HCT116 (cell line): ENCODE data around the gene IFIT1. TPM values are rescaled to one million over a fixed set of nuclear protein-coding genes. Genes with fewer than 3 reads are reported as not detected.

Source experiments
- ATAC-seq: fragments of 200-7000 bp; cut with Tn5 transposase; 2 replicates; pipeline ENCODE4 v1.9.1; 2020; ENCODE audit warnings: mild to moderate bottlenecking, moderate library complexity
- BruUV-seq: library from RNA; stranded (reverse); fragments of 400-500 nt; replicated peaks from 2 replicates; lab custom pipeline; 2021; lab: Mats Ljungman, UMichigan
- CTCF ChIA-PET: fragments of 300-600 bp; sonication (Branson Sonifier 250); formaldehyde crosslinking; loops from one replicate; lab custom pipeline; 2021; ENCODE audit warnings: antibody characterized with exemption; lab: Charles Lee
- POLR2A ChIA-PET: fragments of 300-600, 350-600 bp; sonication (Branson Sonifier 250); formaldehyde crosslinking; loops from one replicate; lab custom pipeline; 2021; ENCODE audit warnings: antibody characterized with exemption; lab: Charles Lee
- RAD21 ChIA-PET, 2 experiments: fragments of 300-600 bp; sonication (Branson Sonifier 250); formaldehyde crosslinking; loops; one replicate each; lab custom pipeline; 2023; ENCODE audit warnings: low total read pairs in 2 of 2; ENCODE audit not compliant: uncharacterized antibody in 2 of 2, unreplicated experiment in 2 of 2, low non-redundant PET in 1 of 2; lab: Charles Lee
- DNase-seq: peaks from one replicate; pipeline ENCODE4 v3.0.0-alpha.2; 2010; ENCODE audit warnings: low read depth, low spot score
- H2AFZ ChIP-seq: fragments of 200-600 bp; shearing (Covaris generic), sonication (generic); 2 replicates; pipeline ENCODE4 v1.6.1; 2017; ENCODE audit warnings: low read depth, mixed run types, mixed read lengths, antibody characterized with exemption, low read length; ENCODE audit not compliant: poor library complexity, severe bottlenecking
- H3K27ac ChIP-seq: 2 replicates; pipeline ENCODE4 v1.5.1; 2012; ENCODE audit warnings: low read depth, low read length
- H3K27me3 ChIP-seq: fragments of 200-600 bp; sonication (generic); 2 replicates; pipeline ENCODE4 v1.6.1; 2016; ENCODE audit warnings: mixed run types, low read length, mixed read lengths; ENCODE audit not compliant: insufficient read depth
- H3K36me3 ChIP-seq, 2 experiments: fragments of 200-500 bp in 1 of 2; fragments of 200-600 bp in 1 of 2; sonication (Bioruptor generic) in 1 of 2; sonication (generic) in 1 of 2; 2 replicates each; pipeline versions ENCODE4 v1.5.1 to v1.6.1; 2014 to 2016; ENCODE audit warnings: low read length in 2 of 2, inconsistent platforms in 1 of 2, mixed read lengths in 1 of 2, mixed run types in 1 of 2; ENCODE audit not compliant: insufficient read depth in 2 of 2, control insufficient read depth in 1 of 2
- H3K4me1 ChIP-seq, 2 experiments: fragments of 200-600 bp in 1 of 2; sonication (generic) in 1 of 2; 2 replicates each; pipeline versions ENCODE4 v1.5.1 to v1.6.1; 2012 to 2017; ENCODE audit warnings: low read length in 2 of 2, inconsistent platforms in 1 of 2, mild to moderate bottlenecking in 1 of 2, mixed read lengths in 1 of 2, mixed run types in 1 of 2, moderate library complexity in 1 of 2; ENCODE audit not compliant: insufficient read depth in 2 of 2, control insufficient read depth in 1 of 2
- H3K4me2 ChIP-seq: fragments of 200-600 bp; sonication (generic); 2 replicates; pipeline ENCODE4 v1.6.1; 2017; ENCODE audit warnings: mixed run types, low read length, mixed read lengths
- H3K4me3 ChIP-seq, 2 experiments: fragments of 200-600 bp in 1 of 2; sonication (generic) in 1 of 2; replicated peaks in 1 of 2; 2 replicates each; pipeline ENCODE4 v1.5.1; 2011 to 2016; ENCODE audit warnings: low read length in 2 of 2, control low read depth in 1 of 2, low read depth in 1 of 2, mild to moderate bottlenecking in 1 of 2, mixed read lengths in 1 of 2, mixed run types in 1 of 2
- H3K79me2 ChIP-seq: fragments of 200-600 bp; sonication (generic); 2 replicates; pipeline ENCODE4 v1.6.1; 2017; ENCODE audit warnings: mild to moderate bottlenecking, mixed run types, low read length, moderate library complexity, mixed read lengths; ENCODE audit not compliant: insufficient read depth
- H3K9ac ChIP-seq: fragments of 200-600 bp; sonication (generic); 2 replicates; pipeline ENCODE4 v1.6.1; 2016; ENCODE audit warnings: low read length, mixed read lengths
- H3K9me2 ChIP-seq: fragments of 200-600 bp; sonication (generic), shearing (Covaris generic); 2 replicates; pipeline ENCODE4 v1.6.1; 2017; ENCODE audit warnings: mixed run types, mild to moderate bottlenecking, moderate library complexity; ENCODE audit not compliant: insufficient read depth
- H3K9me3 ChIP-seq, 2 experiments: fragments of 200-500 bp in 1 of 2; fragments of 200-600 bp in 1 of 2; sonication (Bioruptor generic) in 1 of 2; sonication (generic) in 1 of 2; 2 replicates each; pipeline ENCODE4 v1.6.1; 2014 to 2017; ENCODE audit warnings: low read length in 2 of 2, mixed read lengths in 2 of 2, inconsistent platforms in 1 of 2, low read depth in 1 of 2, mild to moderate bottlenecking in 1 of 2, mixed run types in 1 of 2, moderate library complexity in 1 of 2; ENCODE audit not compliant: control insufficient read depth in 1 of 2, insufficient read depth in 1 of 2
- H4K20me1 ChIP-seq: fragments of 200-600 bp; sonication (generic), shearing (Covaris generic); 2 replicates; pipeline ENCODE4 v1.6.1; 2017; ENCODE audit warnings: mixed run types, mild to moderate bottlenecking, moderate library complexity; ENCODE audit not compliant: insufficient read depth
- CBX3 ChIP-seq: IDR thresholded peaks from 2 replicates; pipeline ENCODE4 v1.6.1; 2012; ENCODE audit warnings: low read depth
- CEBPB ChIP-seq: IDR thresholded peaks from 2 replicates; pipeline ENCODE4 v1.6.1; 2012; ENCODE audit warnings: low read depth
- ELF1 ChIP-seq: IDR thresholded peaks from 2 replicates; pipeline ENCODE4 v1.6.1; 2012; ENCODE audit warnings: low read depth, borderline replicate concordance
- EZH2 ChIP-seq: fragments of 200-600 bp; sonication (generic); IDR thresholded peaks from 2 replicates; pipeline ENCODE4 v1.6.1; 2017; ENCODE audit warnings: antibody characterized with exemption, mixed run types
- EZH2phosphoT487 ChIP-seq: fragments of 200-600 bp; IDR thresholded peaks from 2 replicates; pipeline ENCODE4 v1.6.1; 2018; ENCODE audit warnings: antibody characterized with exemption, borderline replicate concordance
- FOSL1 ChIP-seq: IDR thresholded peaks from 2 replicates; pipeline ENCODE4 v1.6.1; 2012; ENCODE audit warnings: low read depth
- POLR2A ChIP-seq: IDR thresholded peaks from 2 replicates; pipeline ENCODE4 v1.7.0; 2011; ENCODE audit warnings: borderline replicate concordance; ENCODE audit not compliant: insufficient read depth, insufficient read length; ENCODE audit errors: extremely low read depth
- POLR2AphosphoS5 ChIP-seq: IDR thresholded peaks from 2 replicates; pipeline ENCODE4 v1.6.1; 2011; ENCODE audit warnings: mild to moderate bottlenecking, low read depth, low read length, moderate library complexity
- RAD21 ChIP-seq: IDR thresholded peaks from 2 replicates; pipeline ENCODE4 v1.6.1; 2012; ENCODE audit warnings: low read depth, mild to moderate bottlenecking
- SP1 ChIP-seq: IDR thresholded peaks from 2 replicates; pipeline ENCODE4 v1.6.1; 2012; ENCODE audit warnings: low read depth
- SRF ChIP-seq: IDR thresholded peaks from 2 replicates; pipeline ENCODE4 v1.6.1; 2012; ENCODE audit warnings: low read depth
- ZFX ChIP-seq: fragments of 450-650 bp; IDR thresholded peaks from 2 replicates; pipeline ENCODE4 v1.6.1; 2017
- ZNF274 ChIP-seq: fragments of 200-500 bp; sonication (Bioruptor generic); IDR thresholded peaks from 2 replicates; pipeline ENCODE4 v1.6.1; 2014; ENCODE audit warnings: mild to moderate bottlenecking, low read depth, low read length, inconsistent platforms
- intact Hi-C: fragments of 100-400 bp; cut with micrococcal nuclease; formaldehyde crosslinking; loops from 2 replicates; pipeline ENCODE4 v1.10.0; 2022
- total RNA-seq: library from RNA; stranded (reverse); gene quantifications from one replicate; pipeline ENCODE4 v1.2.1, GENCODE V29; 2021; ENCODE audit not compliant: unreplicated experiment
- TF ChIP-seq, protein P1 (sequence below), 3 experiments: fragments of 200-600 bp in 1 of 3; sonication (generic) in 1 of 3; IDR thresholded peaks in 2 of 3; conservative IDR thresholded peaks in 1 of 3; 2 replicates each; pipeline ENCODE4 v1.5.1; 2012 to 2017; ENCODE audit warnings: low read depth in 2 of 3, low read length in 2 of 3, antibody characterized with exemption in 1 of 3, borderline replicate concordance in 1 of 3, control low read depth in 1 of 3, mild to moderate bottlenecking in 1 of 3, mixed read lengths in 1 of 3, mixed run types in 1 of 3, moderate library complexity in 1 of 3; ENCODE audit not compliant: insufficient read depth in 1 of 3
- TF ChIP-seq, protein P2 (sequence below): IDR thresholded peaks from 2 replicates; pipeline ENCODE4 v1.6.1; 2012; ENCODE audit warnings: low read depth
- TF ChIP-seq, protein P3 (sequence below): IDR thresholded peaks from 2 replicates; pipeline ENCODE4 v1.6.1; 2012
- TF ChIP-seq, protein P4 (sequence below): IDR thresholded peaks from 2 replicates; pipeline ENCODE4 v1.6.1; 2011; ENCODE audit warnings: mild to moderate bottlenecking, low read length, moderate library complexity; ENCODE audit not compliant: insufficient replicate concordance; ENCODE audit errors: extremely low read depth

Gene IFIT1
- total RNA-seq, 1 experiment from 2014 or later: 3.6 TPM

DNA sequence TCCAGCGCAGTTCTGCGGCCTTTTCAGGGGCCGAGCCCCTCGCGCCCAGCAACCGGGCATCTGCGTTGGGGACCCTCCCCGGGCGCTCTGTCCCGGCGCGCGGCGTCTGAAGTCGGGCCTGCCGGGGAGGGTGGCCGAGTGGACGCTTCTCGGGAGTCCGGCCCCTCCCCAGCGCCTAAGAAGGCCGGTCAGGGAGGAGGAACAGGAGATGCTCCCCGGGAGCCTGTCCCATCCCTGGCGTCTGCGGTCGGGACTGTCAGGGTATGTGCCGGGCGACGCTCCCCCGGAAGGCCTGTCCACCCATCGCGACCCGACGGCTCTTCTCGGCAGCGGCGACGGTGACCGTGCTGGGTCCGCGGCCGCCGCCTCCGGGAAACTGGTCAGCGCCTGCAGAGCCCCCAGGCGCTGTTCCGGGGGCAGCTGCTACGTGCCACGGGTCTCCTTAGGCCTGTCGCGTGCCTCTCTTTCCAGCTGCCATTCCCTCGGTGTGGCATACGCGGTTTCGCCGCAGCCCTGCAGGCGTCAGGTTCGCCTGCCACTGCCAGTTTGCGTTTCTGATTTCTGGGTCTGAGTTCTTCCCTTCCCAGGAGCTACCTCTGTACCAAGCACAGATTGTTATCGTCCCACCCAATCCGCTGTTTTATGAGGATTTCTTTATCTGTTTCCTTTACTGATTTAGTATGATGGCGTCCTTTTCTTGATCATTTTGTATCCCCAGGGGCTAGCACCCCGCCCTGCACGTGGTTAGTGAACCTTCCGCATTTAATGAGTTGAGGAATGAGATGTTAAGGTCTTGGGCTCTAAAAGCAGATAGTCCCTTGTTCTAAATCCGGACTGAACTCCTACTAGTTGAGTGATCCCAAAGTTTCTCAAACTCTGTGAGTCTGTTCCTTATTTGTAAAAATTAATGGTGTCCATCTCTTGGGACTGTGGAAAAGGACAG is 22.7 kb downstream of the IFIT1 start (continued):
- TF ChIP-seq FOSL1 (no peak), EZH2 (no peak)
- TF ChIP-seq, protein P1, sequence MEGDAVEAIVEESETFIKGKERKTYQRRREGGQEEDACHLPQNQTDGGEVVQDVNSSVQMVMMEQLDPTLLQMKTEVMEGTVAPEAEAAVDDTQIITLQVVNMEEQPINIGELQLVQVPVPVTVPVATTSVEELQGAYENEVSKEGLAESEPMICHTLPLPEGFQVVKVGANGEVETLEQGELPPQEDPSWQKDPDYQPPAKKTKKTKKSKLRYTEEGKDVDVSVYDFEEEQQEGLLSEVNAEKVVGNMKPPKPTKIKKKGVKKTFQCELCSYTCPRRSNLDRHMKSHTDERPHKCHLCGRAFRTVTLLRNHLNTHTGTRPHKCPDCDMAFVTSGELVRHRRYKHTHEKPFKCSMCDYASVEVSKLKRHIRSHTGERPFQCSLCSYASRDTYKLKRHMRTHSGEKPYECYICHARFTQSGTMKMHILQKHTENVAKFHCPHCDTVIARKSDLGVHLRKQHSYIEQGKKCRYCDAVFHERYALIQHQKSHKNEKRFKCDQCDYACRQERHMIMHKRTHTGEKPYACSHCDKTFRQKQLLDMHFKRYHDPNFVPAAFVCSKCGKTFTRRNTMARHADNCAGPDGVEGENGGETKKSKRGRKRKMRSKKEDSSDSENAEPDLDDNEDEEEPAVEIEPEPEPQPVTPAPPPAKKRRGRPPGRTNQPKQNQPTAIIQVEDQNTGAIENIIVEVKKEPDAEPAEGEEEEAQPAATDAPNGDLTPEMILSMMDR (IDR thresholded peaks at IDR 0.05 in 2 of 3, conservative IDR thresholded peaks at IDR 0.05 in 1 of 3; ENCODE audit: borderline replicate concordance in 1 of 3, insufficient read depth in 1 of 3, low read depth in 2 of 3, low read length in 2 of 3): no peak

DNA sequence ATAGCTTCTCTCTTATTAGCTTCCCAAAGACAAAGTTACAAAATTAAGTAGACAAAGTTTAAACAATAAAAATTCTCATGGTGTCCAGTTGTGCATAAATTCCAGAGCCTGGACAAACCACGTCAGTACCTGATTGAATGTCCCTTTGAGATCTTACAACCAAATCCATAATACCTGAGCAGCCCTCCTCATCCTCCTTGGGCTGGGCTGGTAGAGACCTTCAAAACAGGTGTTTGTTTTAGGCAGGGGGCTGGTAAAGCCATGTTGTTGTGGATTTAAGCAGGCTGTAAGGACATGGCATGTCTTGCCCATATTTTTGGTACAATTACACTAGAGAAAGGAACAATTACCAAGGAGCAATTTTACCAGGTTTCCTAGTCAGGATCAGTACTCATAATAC is 24.0 kb downstream of the IFIT1 start:
- Histone ChIP-seq H4K20me1 (no peaks in the 10 kb centered on the region), H3K4me1 (peaks cover 7 to 14% of the 10 kb centered on the region in 2 experiments; a peak in 3 of 4 replicates), H3K79me2 (peaks cover 36% of the 10 kb centered on the region), H2AFZ (no peak overlapping the region), H3K9me2 (no peaks in the 10 kb centered on the region), H3K27ac (no peak overlapping the region), H3K4me2 (peak overlapping the region; percentile 90; the same call in 1 of the 2 replicates), H3K4me3 (no peak overlapping the region), H3K36me3 (peaks cover 7 to 15% of the 10 kb centered on the region in 2 experiments; a peak in 2 of 4 replicates), H3K9me3 (no peaks in the 10 kb centered on the region; a peak in 1 of 4 replicates), H3K27me3 (no peaks in the 10 kb centered on the region), H3K9ac (no peak overlapping the region)
- ChIA-PET CTCF (no interaction called here), POLR2A (no interaction called here), RAD21 (no interaction called here)
- DNase-seq (no peak), ATAC-seq (no peak)
- intact Hi-C loops: no loop called here
- BruUV-seq: no TSS peak
- no peak for TF ChIP-seq ZFX
- TF ChIP-seq, protein P2, sequence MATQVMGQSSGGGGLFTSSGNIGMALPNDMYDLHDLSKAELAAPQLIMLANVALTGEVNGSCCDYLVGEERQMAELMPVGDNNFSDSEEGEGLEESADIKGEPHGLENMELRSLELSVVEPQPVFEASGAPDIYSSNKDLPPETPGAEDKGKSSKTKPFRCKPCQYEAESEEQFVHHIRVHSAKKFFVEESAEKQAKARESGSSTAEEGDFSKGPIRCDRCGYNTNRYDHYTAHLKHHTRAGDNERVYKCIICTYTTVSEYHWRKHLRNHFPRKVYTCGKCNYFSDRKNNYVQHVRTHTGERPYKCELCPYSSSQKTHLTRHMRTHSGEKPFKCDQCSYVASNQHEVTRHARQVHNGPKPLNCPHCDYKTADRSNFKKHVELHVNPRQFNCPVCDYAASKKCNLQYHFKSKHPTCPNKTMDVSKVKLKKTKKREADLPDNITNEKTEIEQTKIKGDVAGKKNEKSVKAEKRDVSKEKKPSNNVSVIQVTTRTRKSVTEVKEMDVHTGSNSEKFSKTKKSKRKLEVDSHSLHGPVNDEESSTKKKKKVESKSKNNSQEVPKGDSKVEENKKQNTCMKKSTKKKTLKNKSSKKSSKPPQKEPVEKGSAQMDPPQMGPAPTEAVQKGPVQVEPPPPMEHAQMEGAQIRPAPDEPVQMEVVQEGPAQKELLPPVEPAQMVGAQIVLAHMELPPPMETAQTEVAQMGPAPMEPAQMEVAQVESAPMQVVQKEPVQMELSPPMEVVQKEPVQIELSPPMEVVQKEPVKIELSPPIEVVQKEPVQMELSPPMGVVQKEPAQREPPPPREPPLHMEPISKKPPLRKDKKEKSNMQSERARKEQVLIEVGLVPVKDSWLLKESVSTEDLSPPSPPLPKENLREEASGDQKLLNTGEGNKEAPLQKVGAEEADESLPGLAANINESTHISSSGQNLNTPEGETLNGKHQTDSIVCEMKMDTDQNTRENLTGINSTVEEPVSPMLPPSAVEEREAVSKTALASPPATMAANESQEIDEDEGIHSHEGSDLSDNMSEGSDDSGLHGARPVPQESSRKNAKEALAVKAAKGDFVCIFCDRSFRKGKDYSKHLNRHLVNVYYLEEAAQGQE: no peak
- TF ChIP-seq ZNF274: no peak
- TF ChIP-seq, protein P3, sequence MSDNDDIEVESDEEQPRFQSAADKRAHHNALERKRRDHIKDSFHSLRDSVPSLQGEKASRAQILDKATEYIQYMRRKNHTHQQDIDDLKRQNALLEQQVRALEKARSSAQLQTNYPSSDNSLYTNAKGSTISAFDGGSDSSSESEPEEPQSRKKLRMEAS: no peak
- no peak for TF ChIP-seq CEBPB
- no peak for TF ChIP-seq FOSL1
- no peak for TF ChIP-seq SRF
- TF ChIP-seq RAD21: no peak
- no peak for TF ChIP-seq ELF1
- TF ChIP-seq CBX3: no peak
- TF ChIP-seq SP1: no peak
- TF ChIP-seq, protein P4, sequence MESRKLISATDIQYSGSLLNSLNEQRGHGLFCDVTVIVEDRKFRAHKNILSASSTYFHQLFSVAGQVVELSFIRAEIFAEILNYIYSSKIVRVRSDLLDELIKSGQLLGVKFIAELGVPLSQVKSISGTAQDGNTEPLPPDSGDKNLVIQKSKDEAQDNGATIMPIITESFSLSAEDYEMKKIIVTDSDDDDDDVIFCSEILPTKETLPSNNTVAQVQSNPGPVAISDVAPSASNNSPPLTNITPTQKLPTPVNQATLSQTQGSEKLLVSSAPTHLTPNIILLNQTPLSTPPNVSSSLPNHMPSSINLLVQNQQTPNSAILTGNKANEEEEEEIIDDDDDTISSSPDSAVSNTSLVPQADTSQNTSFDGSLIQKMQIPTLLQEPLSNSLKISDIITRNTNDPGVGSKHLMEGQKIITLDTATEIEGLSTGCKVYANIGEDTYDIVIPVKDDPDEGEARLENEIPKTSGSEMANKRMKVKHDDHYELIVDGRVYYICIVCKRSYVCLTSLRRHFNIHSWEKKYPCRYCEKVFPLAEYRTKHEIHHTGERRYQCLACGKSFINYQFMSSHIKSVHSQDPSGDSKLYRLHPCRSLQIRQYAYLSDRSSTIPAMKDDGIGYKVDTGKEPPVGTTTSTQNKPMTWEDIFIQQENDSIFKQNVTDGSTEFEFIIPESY: no peak
- no peak for TF ChIP-seq POLR2AphosphoS5
- no peak for TF ChIP-seq POLR2A
- no peak for TF ChIP-seq EZH2phosphoT487
